ENCODE results near the gene HCN1. TPM values are rescaled to one million over a fixed set of nuclear protein-coding genes. Genes with fewer than 3 reads are reported as not detected.
"Not testable (repeated sequence)": the region's sequence is repeated elsewhere in the genome, so short reads cannot be mapped to it uniquely, and the experiment has no call there.

Gene HCN1
- total RNA-seq, 1 donor from 2014 or later, result 0.12 TPM

DNA sequence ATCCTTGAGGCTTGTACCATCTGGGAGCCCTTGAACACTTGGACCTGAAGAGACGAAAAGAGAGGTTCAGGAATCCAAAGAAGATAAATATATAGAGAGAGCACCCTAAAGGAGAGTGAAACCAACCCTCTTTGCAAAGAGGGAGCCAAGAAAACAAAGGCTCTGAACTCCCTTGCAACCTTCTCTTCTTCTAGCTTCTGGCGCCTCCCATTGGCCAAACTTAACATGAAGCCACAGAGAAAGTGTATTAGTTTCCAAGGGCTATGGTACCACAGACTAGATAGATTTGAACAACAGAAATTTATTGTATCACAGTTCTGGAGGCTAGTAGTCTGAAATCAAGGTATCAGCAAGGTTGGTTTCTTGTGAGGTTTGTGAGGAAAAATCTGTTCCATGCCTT is 175.1 kb downstream of the HCN1 start:
- DNase-seq, result no peak
- H3K4me1 ChIP-seq, result no peaks in the 10 kb centered on the region
- H3K9me3 ChIP-seq, result no peaks in the 10 kb centered on the region
- peak; percentile 67 for ATAC-seq
- H3K27me3 ChIP-seq, result no peaks in the 10 kb centered on the region
- H3K36me3 ChIP-seq, result no peaks in the 10 kb centered on the region
- TF ChIP-seq, protein P1, sequence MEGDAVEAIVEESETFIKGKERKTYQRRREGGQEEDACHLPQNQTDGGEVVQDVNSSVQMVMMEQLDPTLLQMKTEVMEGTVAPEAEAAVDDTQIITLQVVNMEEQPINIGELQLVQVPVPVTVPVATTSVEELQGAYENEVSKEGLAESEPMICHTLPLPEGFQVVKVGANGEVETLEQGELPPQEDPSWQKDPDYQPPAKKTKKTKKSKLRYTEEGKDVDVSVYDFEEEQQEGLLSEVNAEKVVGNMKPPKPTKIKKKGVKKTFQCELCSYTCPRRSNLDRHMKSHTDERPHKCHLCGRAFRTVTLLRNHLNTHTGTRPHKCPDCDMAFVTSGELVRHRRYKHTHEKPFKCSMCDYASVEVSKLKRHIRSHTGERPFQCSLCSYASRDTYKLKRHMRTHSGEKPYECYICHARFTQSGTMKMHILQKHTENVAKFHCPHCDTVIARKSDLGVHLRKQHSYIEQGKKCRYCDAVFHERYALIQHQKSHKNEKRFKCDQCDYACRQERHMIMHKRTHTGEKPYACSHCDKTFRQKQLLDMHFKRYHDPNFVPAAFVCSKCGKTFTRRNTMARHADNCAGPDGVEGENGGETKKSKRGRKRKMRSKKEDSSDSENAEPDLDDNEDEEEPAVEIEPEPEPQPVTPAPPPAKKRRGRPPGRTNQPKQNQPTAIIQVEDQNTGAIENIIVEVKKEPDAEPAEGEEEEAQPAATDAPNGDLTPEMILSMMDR (IDR thresholded peaks at IDR 0.05), result peak; percentile 39
- H3K4me3 ChIP-seq, result no peak overlapping the region
- intact Hi-C loops (cut with DNase I), result no loop called here
- H3K27ac ChIP-seq, result no peak overlapping the region

- H3K27ac ChIP-seq, result no peak overlapping the region
- no peaks in the 10 kb centered on the region for H3K4me1 ChIP-seq
- no peaks in the 10 kb centered on the region for H3K9me3 ChIP-seq
- H3K4me3 ChIP-seq, result no peak overlapping the region
- TF ChIP-seq, protein P1 (IDR thresholded peaks at IDR 0.05), result no peak
- intact Hi-C loops (cut with DNase I), result no loop called here
- DNase-seq (no peak), ATAC-seq (no peak)
- no peaks in the 10 kb centered on the region for H3K36me3 ChIP-seq
- H3K27me3 ChIP-seq, result no peaks in the 10 kb centered on the region
Observed at GRCh38 chr5:45512521-45512920, 183.7 kb downstream of the HCN1 start.

DNA sequence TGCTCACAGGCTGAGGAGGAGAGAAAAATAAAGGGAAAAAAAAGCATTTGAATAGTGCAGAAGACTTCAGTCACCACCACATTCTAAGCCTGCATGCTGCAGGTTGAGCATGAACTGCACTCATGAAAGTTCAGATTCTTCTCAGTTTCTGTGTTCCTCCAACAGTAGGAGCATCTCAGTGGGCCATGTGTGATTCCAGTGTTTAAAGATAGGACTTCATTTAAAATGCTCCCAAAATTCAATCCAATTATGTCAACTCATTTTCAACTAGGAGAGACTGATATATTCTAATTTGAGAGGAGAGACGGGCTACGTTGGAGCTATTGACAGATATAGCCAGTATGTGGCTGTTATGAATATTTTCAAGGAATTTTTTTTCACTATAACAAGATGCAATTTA is 186.8 kb downstream of the HCN1 start:
- no peaks in the 10 kb centered on the region for H3K36me3 ChIP-seq
- DNase-seq (no peak), ATAC-seq (no peak)
- no peaks in the 10 kb centered on the region for H3K27me3 ChIP-seq
- no peaks in the 10 kb centered on the region for H3K9me3 ChIP-seq
- TF ChIP-seq, protein P1 (IDR thresholded peaks at IDR 0.05), result no peak
- H3K4me1 ChIP-seq, result no peaks in the 10 kb centered on the region
- H3K4me3 ChIP-seq, result no peak overlapping the region
- intact Hi-C loops (cut with DNase I), result no loop called here
- H3K27ac ChIP-seq, result no peak overlapping the region

GRCh38 chr5:45508135-45508534 is 188.0 kb downstream of the HCN1 start:
- intact Hi-C loops (cut with DNase I), result no loop called here
- Histone ChIP-seq H3K9me3 (no peaks in the 10 kb centered on the region), H3K36me3 (no peaks in the 10 kb centered on the region), H3K4me3 (no peak overlapping the region), H3K4me1 (no peaks in the 10 kb centered on the region), H3K27ac (no peak overlapping the region), H3K27me3 (no peaks in the 10 kb centered on the region)
- DNase-seq (no peak), ATAC-seq (no peak)
- TF ChIP-seq, protein P1 (IDR thresholded peaks at IDR 0.05), result no peak

DNA sequence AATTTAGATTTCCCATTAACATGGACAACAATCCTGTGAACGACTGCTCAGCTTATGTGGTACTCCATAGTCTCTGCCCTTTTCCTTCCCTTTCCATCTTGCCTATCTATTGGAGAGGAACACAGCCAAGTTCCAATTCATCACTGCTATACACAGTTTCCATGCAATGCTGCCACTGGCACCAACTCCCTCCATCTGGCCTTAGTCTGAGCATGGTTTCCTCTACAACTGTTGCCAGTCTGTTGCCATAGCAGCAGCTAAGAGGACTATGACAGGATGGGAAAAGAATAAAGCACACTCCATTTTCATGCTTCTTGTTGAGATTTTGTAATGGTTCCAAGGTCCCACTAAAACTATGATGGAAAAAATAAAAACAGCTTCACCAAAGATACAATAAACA is 189.0 kb downstream of the HCN1 start:
- Histone ChIP-seq H3K27ac (no peak overlapping the region), H3K4me3 (no peak overlapping the region), H3K27me3 (no peaks in the 10 kb centered on the region), H3K9me3 (no peaks in the 10 kb centered on the region), H3K4me1 (no peaks in the 10 kb centered on the region), H3K36me3 (no peaks in the 10 kb centered on the region)
- ATAC-seq, result no peak
- intact Hi-C loops (cut with DNase I), result no loop called here
- DNase-seq, result no peak
- TF ChIP-seq, protein P1 (IDR thresholded peaks at IDR 0.05), result no peak

- intact Hi-C loops (cut with DNase I); DNase-seq; H3K4me3 ChIP-seq; H3K9me3 ChIP-seq; H3K27ac ChIP-seq; H3K27me3 ChIP-seq; ATAC-seq; H3K4me1 ChIP-seq; H3K36me3 ChIP-seq: not testable (repeated sequence)
Observed at GRCh38 chr5:45499006-45499405, 197.2 kb downstream of the HCN1 start.
